Esophagus squamous epithelium (tissue), 5 donors: ENCODE data around the gene DNAJB1. TPM values are rescaled to one million over a fixed set of nuclear protein-coding genes. Genes with fewer than 3 reads are reported as not detected.
A peak's percentile ranks its signal among the peaks of the same experiment; 100 is the strongest.

Source experiments
- DNase-seq: peaks from one replicate; lab custom pipeline; 2025; lab: John Stamatoyannopoulos, UW
- H3K27ac ChIP-seq, 4 donors: fragments of 200-600 bp; sonication (generic); one replicate each; pipeline ENCODE4 v1.5.1; 2016 to 2019; ENCODE audit warnings: mild to moderate bottlenecking in 1 of 4
- H3K27me3 ChIP-seq, 4 donors: fragments of 200-600 bp; sonication (generic); 1 replicate in 3 of 4; 2 replicates in 1 of 4; pipeline versions ENCODE4 v1.5.1 to v1.6.0; 2017 to 2021; ENCODE audit warnings: antibody characterized with exemption in 1 of 4
- H3K36me3 ChIP-seq, 3 donors: fragments of 200-600 bp; sonication (generic); one replicate each; pipeline ENCODE4 v1.5.1; 2016 to 2019
- H3K4me1 ChIP-seq, 3 donors: fragments of 200-600 bp; sonication (generic); one replicate each; pipeline ENCODE4 v1.5.1; 2017 to 2019
- H3K4me3 ChIP-seq, 4 donors: fragments of 200-600 bp; sonication (generic); 1 replicate in 3 of 4; 2 replicates in 1 of 4; pipeline ENCODE4 v1.5.1; 2016 to 2019; ENCODE audit warnings: mild to moderate bottlenecking in 2 of 4, moderate library complexity in 1 of 4
- H3K9me3 ChIP-seq, 3 donors: fragments of 200-600 bp; sonication (generic); one replicate each; pipeline ENCODE4 v1.5.1; 2016 to 2019
- POLR2A ChIP-seq, 4 donors: fragments of 450-650 bp; IDR thresholded peaks; one replicate each; pipeline ENCODE4 v1.6.1; 2017; ENCODE audit warnings: antibody characterized with exemption in 4 of 4, mild to moderate bottlenecking in 4 of 4, moderate library complexity in 3 of 4
- WGBS, 2 donors: methylation state at CpG; one replicate each; pipeline ENCODE4 v1.1.5; 2018; 5-methylcytosine and 5-hydroxymethylcytosine counted together
- intact Hi-C: fragments of 100-400 bp; cut with DNase I; formaldehyde crosslinking; loops from one replicate; pipeline ENCODE4 v1.15.0; 2022
- total RNA-seq, 4 donors: library from RNA; depleted of rRNA; stranded (reverse); fragments of >200 nt; gene quantifications; one replicate each; pipeline ENCODE4 v1.1.0, GENCODE V29; 2016
- TF ChIP-seq, protein P1 (sequence below), 6 experiments: fragments of 450-650 bp in 4 of 6; fragments of 200-600 bp in 2 of 6; sonication (generic) in 2 of 6; IDR thresholded peaks; one replicate each; pipeline ENCODE4 v1.5.1; 2016 to 2019; ENCODE audit warnings: antibody characterized with exemption in 6 of 6, mild to moderate bottlenecking in 4 of 6, moderate library complexity in 4 of 6
- donor health status: DM: yes; HTN: yes; CAD: no.

Gene DNAJB1
- total RNA-seq, 4 donors from 2014 or later: 182 to 294 (median 224) TPM

DNA sequence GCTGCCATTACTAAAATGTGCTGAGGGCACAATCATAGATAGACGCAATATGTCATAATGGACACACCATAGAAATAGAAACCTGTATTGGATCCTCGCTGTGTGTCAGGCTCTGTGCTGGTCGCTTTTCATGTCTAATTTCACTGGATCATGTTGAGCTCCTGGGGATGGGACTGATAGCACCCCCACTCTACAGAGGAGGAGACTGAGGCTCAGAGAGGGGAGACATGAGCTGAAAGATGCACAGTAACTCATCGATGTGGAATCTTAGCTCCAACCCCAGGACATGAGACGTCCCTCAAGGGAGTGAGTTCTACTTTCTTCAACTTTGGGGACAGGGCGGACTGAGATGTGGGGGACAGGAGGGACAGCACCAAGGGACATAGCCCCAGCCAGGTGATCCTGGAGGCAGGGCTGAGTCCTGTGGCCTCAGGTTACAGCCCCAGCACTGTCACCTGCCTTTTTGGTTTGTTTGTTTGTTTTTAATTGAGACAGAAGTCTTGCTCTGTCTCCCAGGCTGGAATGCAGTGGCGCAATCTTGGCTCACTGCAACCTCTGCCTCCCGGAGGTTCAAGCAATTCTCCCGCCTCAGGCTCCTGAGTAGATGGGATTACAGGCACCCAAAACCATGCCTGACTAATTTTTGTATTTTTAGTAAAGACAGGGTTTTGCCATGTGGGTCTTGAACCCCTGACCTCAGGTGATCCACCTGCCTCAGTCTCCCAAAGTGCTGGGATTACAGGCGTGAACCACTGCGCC lies 15.7 kb downstream of the DNAJB1 start:
- Histone ChIP-seq H3K27me3 (no peaks in the 10 kb centered on the region), H3K4me3 (no peak overlapping the region), H3K4me1 (peaks cover 17 to 50% (median 20%) of the 10 kb centered on the region in 3 donors), H3K9me3 (no peaks in the 10 kb centered on the region), H3K27ac (no peak overlapping the region), H3K36me3 (no peaks in the 10 kb centered on the region)
- intact Hi-C loops: loop anchor here (10.0 kb wide), 1 partner anchor 52 kb away; no protein-coding TSS in a partner anchor
- WGBS, 2 donors: 60 to 69% methylated on average over 7 to 11 of the region's 11 CpGs
- no peak for TF ChIP-seq POLR2A (IDR thresholded peaks at IDR 0.05)
- TF ChIP-seq, protein P1, sequence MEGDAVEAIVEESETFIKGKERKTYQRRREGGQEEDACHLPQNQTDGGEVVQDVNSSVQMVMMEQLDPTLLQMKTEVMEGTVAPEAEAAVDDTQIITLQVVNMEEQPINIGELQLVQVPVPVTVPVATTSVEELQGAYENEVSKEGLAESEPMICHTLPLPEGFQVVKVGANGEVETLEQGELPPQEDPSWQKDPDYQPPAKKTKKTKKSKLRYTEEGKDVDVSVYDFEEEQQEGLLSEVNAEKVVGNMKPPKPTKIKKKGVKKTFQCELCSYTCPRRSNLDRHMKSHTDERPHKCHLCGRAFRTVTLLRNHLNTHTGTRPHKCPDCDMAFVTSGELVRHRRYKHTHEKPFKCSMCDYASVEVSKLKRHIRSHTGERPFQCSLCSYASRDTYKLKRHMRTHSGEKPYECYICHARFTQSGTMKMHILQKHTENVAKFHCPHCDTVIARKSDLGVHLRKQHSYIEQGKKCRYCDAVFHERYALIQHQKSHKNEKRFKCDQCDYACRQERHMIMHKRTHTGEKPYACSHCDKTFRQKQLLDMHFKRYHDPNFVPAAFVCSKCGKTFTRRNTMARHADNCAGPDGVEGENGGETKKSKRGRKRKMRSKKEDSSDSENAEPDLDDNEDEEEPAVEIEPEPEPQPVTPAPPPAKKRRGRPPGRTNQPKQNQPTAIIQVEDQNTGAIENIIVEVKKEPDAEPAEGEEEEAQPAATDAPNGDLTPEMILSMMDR (IDR thresholded peaks at IDR 0.05): no peak
- DNase-seq: no peak

DNA sequence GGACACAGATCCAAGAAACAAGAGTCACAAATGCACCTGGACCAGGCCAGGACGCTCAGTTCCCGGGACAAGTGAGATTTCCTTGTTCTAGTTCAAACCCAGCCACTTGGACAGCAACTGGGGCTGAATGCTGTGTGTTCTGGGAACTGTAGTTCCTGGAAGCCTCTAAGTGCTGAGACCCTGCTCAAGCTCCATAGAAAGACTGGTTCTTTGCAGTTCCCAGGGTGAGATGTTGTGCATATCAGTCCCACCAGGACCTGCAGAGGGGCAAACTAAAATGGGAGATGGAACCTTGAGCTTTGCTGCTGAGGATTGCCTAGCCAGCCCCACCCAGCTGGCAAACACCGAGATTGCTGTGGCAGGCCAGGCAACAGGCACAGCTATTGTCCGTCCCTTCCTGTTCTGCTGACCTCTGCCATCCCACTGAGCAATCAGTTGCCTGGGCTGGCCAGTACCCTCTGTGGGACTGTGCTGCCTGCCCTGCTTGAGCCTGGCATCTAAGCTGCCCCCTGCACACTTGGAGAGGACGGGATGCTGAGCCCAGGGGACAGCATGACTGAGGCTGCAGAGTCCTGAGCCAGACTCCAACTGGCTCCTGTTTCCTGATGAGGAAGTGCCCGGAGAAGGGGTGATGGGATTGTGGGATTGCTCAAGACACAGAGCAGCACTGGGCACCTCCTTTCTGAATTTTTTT lies 20.8 kb downstream of the DNAJB1 start:
- Histone ChIP-seq H3K27me3 (no peaks in the 10 kb centered on the region), H3K9me3 (no peaks in the 10 kb centered on the region), H3K4me1 (peaks cover 25 to 57% (median 32%) of the 10 kb centered on the region in 3 donors), H3K36me3 (peaks cover 0 to 11% (median 5%) of the 10 kb centered on the region in 3 donors), H3K27ac (peak overlapping the region; percentile 93 to 95 (median 94)), H3K4me3 (no peak overlapping the region)
- TF ChIP-seq, protein P1 (IDR thresholded peaks at IDR 0.05): no peak
- no peak for TF ChIP-seq POLR2A (IDR thresholded peaks at IDR 0.05)
- no peak for DNase-seq
- 28 to 39% methylated on average over 5 to 6 of the region's 6 CpGs for whole genome bisulfite sequencing, 2 donors
- intact Hi-C loops: no loop called here

DNA sequence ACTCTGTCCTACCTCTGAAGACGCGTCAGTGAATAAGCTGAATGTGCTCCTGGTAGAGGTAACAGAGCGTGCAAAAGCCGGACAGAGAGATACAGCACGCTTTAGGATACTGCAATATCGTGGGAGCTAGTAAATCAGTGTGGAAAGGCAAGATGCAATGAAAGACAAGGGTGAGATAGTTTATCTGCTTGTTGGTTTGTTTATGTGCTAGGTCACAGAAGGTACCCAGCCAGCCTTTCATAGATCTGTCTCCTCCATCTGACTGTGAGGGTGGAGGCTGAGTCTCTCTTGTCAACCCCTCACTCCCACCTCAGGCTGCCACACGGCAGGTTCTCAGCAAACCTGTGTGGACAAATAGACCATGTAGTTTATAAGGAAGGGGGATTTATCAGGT lies 21.4 kb downstream of the DNAJB1 start:
- 17 to 19% methylated on average over 6 to 7 of the region's 7 CpGs for WGBS, 2 donors
- no peak for DNase-seq
- Histone ChIP-seq H3K9me3 (no peaks in the 10 kb centered on the region), H3K27ac (peak overlapping the region; percentile 93 to 95 (median 94)), H3K4me3 (peak overlapping the region; percentile 78 to 95 (median 78)), H3K27me3 (no peaks in the 10 kb centered on the region), H3K4me1 (peaks cover 25 to 58% (median 32%) of the 10 kb centered on the region in 3 donors), H3K36me3 (peaks cover under 1 to 16% (median 5%) of the 10 kb centered on the region in 3 donors)
- TF ChIP-seq, protein P1 (IDR thresholded peaks at IDR 0.05): no peak
- TF ChIP-seq POLR2A (IDR thresholded peaks at IDR 0.05): no peak
- intact Hi-C loops: no loop called here

DNA sequence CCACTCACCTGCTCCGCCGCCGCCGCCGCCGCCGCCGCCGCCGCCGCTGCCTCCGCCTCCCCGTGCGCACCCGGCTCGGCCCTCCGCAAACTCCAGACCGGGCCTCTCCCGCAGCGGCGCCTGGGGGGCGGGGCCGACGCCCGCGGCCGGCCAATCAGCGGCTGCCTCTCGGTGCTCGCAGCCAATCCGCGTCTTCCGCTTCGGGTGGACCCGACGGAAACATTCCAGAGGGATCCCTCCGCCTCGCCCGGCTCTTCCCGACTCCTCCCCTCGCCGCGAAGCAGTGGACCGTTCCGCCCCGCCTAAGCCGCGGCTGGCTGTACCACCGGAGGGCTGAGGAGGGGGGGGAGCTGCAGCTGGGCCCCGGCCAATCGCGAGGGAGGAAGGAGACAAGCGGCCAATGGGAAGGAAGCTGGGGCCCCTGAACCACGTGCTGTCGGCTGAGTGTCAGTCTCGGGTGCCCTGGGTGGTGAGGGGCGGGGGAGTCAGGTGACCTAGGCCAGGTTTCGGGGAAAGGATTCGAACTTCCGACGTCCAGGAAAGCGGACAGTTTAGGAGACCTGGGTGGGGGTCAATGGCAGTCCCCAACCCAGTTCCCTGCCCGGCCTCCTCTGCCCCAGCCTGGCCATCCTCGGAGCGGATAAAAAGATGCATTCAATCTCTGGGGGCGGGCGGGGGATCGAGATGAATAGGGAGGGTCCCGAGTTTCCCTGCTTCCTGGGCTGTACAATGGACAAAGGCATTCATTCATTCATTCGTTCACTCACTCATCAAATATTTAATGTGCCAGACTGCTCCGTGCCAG lies 22.0 kb downstream of the DNAJB1 start, which contains the start of gene GIPC1:
Gene GIPC1, minus strand, starts transcription at position 99 of the 805 bp plus-strand sequence. CDS start 13,151 bp downstream, outside the sequence.
- Histone ChIP-seq H3K9me3 (no peaks in the 10 kb centered on the region), H3K4me1 (peaks cover 25 to 58% (median 32%) of the 10 kb centered on the region in 3 donors), H3K4me3 (peak within 1 kb of the TSS; percentile 78 to 95 (median 78)), H3K27me3 (no peaks in the 10 kb centered on the region), H3K27ac (peak within 1 kb of the TSS; percentile 93 to 95 (median 94)), H3K36me3 (peaks cover 7 to 22% (median 11%) of the 10 kb centered on the region in 3 donors)
- WGBS, 2 donors: 8 to 13% methylated on average over 14 to 20 of the region's 71 CpGs
- peak in 3 of 4 donors; percentile 54 to 80 (median 71) for TF ChIP-seq POLR2A (IDR thresholded peaks at IDR 0.05)
- TF ChIP-seq, protein P1 (IDR thresholded peaks at IDR 0.05): peak in 1 of 6 experiments; percentile 10
- intact Hi-C loops: no loop called here
- peak; percentile 42 for DNase-seq
